CD4-positive, alpha-beta T cell (primary cell): ENCODE results near the gene SPECC1. TPM values are rescaled to one million over a fixed set of nuclear protein-coding genes. Genes with fewer than 3 reads are reported as not detected.

Experiments used
- ATAC-seq: fragments of 200-7000 bp; cut with Tn5 transposase; one replicate; pipeline ENCODE4 v1.10.0; 2022; ENCODE audit warnings: mild to moderate bottlenecking; ENCODE audit not compliant: poor library complexity
- CTCF ChIA-PET: fragments of 350-600 bp; sonication (Branson Sonifier 250); formaldehyde crosslinking; loops from one replicate; lab custom pipeline; 2021; ENCODE audit warnings: antibody characterized with exemption, inconsistent platforms; lab: Charles Lee
- POLR2A ChIA-PET: fragments of 350-600 bp; sonication (Branson Sonifier 250); formaldehyde crosslinking; loops from one replicate; lab custom pipeline; 2021; ENCODE audit warnings: antibody characterized with exemption, inconsistent platforms; lab: Charles Lee
- DNase-seq, 14 experiments: peaks; one replicate each; pipeline ENCODE4 v3.0.0-alpha.2; 2013 to 2020; ENCODE audit warnings: mixed read lengths in 2 of 14
- H3K27ac ChIP-seq, 2 donors: one replicate each; pipeline versions ENCODE4 v1.5.1 to v1.7.0; 2013; ENCODE audit warnings: low read length in 2 of 2, low read depth in 1 of 2, mild to moderate bottlenecking in 1 of 2
- H3K27me3 ChIP-seq, 2 experiments: 1 replicate in 1 of 2; 2 replicates in 1 of 2; pipeline versions ENCODE4 v1.6.1 to v1.7.0; 2013; ENCODE audit warnings: low read length in 2 of 2, control low read depth in 1 of 2, mild to moderate bottlenecking in 1 of 2, moderate library complexity in 1 of 2; ENCODE audit not compliant: insufficient read depth in 2 of 2, control insufficient read depth in 1 of 2
- H3K36me3 ChIP-seq: one replicate; pipeline ENCODE4 v1.6.1; 2013; ENCODE audit warnings: low read length, control low read depth; ENCODE audit not compliant: insufficient read depth
- H3K4me1 ChIP-seq: one replicate; pipeline ENCODE4 v1.6.1; 2013; ENCODE audit warnings: low read length, control low read depth; ENCODE audit not compliant: insufficient read depth
- H3K4me3 ChIP-seq: one replicate; pipeline ENCODE4 v1.5.1; 2013; ENCODE audit warnings: mild to moderate bottlenecking, low read length, moderate library complexity
- H3K9me3 ChIP-seq, 2 experiments: 1 replicate in 1 of 2; 2 replicates in 1 of 2; pipeline versions ENCODE4 v1.6.1 to v1.7.0; 2013; ENCODE audit warnings: low read length in 2 of 2, mild to moderate bottlenecking in 2 of 2, control low read depth in 1 of 2, moderate library complexity in 1 of 2; ENCODE audit not compliant: control insufficient read depth in 1 of 2, insufficient read depth in 1 of 2
- H3K27ac Mint-ChIP-seq: one replicate; pipeline ENCODE4 v1.8.0; 2020; ENCODE audit warnings: mixed read lengths
- H3K27me3 Mint-ChIP-seq: one replicate; pipeline ENCODE4 v1.8.0; 2021; ENCODE audit warnings: mixed read lengths
- H3K36me3 Mint-ChIP-seq: one replicate; pipeline ENCODE4 v1.8.0; 2021; ENCODE audit warnings: low read depth, mixed read lengths
- H3K4me1 Mint-ChIP-seq: one replicate; pipeline ENCODE4 v1.8.0; 2021; ENCODE audit warnings: low read depth, mixed read lengths
- H3K4me3 Mint-ChIP-seq: one replicate; pipeline ENCODE4 v1.8.0; 2020; ENCODE audit warnings: mild to moderate bottlenecking, mixed read lengths
- H3K9me3 Mint-ChIP-seq: one replicate; pipeline ENCODE4 v1.8.0; 2020; ENCODE audit warnings: mixed read lengths
- intact Hi-C, 2 experiments: fragments of 100-400 bp; cut with DNase I in 1 of 2; cut with micrococcal nuclease in 1 of 2; formaldehyde crosslinking; loops; one replicate each; pipeline versions ENCODE4 v1.15.1 to v1.9.0; 2023 to 2025; cut with DNase I, micrococcal nuclease
- total RNA-seq, 174 experiments: library from RNA in 2 of 174; stranded (reverse) in 2 of 174; gene quantifications; one replicate each; pipeline ENCODE4 v1.2.3 and lab custom pipeline; 2021 to 2026
- TF ChIP-seq, protein P1 (sequence below): fragments of 200-600 bp; IDR thresholded peaks from one replicate; pipeline ENCODE4 v1.8.0; 2022; ENCODE audit warnings: antibody characterized with exemption, mild to moderate bottlenecking

The SPECC1 gene
- total RNA-seq, 2 experiments from 2014 or later: 4.3 to 4.4 TPM

DNA sequence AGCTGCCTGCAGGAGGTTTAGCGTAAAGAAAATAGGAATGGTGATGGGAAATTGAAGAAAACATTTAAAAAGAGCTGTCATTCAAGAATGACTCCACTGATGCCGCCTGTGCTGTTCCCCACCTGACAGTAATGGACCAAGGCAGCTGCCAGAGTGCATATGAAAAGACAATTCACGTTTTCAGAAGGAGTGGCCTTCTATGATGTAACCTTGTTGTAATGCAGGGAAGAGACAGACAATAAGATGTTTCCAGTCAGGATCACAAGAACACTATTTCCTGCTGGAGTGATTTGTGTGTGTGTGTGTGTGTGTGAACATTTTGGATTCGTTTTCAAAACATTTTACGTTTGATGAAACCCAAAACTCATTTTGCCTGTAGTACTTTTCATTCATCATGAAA, 254.4 kb downstream of the SPECC1 start:
- Mint-ChIP-seq H3K4me1 (peaks cover 73% of the 10 kb centered on the region), H3K9me3 (no peaks in the 10 kb centered on the region), H3K4me3 (peak overlapping the region; percentile 25), H3K27me3 (no peaks in the 10 kb centered on the region), H3K36me3 (no peaks in the 10 kb centered on the region), H3K27ac (peak overlapping the region; percentile 83)
- Histone ChIP-seq H3K36me3 (no peaks in the 10 kb centered on the region), H3K27me3 (no peaks in the 10 kb centered on the region), H3K4me3 (no peak overlapping the region), H3K27ac (no peak overlapping the region), H3K9me3 (peaks cover 0 to 1% of the 10 kb centered on the region in 2 experiments), H3K4me1 (peaks cover 27% of the 10 kb centered on the region)
- no peak for ATAC-seq
- POLR2A ChIA-PET: interaction anchor here (0.8 kb wide), 1 partner anchor 13 kb away, joined by 5 read pairs; no protein-coding TSS in a partner anchor
- DNase-seq: no peak
- TF ChIP-seq, protein P1, sequence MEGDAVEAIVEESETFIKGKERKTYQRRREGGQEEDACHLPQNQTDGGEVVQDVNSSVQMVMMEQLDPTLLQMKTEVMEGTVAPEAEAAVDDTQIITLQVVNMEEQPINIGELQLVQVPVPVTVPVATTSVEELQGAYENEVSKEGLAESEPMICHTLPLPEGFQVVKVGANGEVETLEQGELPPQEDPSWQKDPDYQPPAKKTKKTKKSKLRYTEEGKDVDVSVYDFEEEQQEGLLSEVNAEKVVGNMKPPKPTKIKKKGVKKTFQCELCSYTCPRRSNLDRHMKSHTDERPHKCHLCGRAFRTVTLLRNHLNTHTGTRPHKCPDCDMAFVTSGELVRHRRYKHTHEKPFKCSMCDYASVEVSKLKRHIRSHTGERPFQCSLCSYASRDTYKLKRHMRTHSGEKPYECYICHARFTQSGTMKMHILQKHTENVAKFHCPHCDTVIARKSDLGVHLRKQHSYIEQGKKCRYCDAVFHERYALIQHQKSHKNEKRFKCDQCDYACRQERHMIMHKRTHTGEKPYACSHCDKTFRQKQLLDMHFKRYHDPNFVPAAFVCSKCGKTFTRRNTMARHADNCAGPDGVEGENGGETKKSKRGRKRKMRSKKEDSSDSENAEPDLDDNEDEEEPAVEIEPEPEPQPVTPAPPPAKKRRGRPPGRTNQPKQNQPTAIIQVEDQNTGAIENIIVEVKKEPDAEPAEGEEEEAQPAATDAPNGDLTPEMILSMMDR: no peak
- CTCF ChIA-PET: no interaction called here
- intact Hi-C loops: no loop called here

DNA sequence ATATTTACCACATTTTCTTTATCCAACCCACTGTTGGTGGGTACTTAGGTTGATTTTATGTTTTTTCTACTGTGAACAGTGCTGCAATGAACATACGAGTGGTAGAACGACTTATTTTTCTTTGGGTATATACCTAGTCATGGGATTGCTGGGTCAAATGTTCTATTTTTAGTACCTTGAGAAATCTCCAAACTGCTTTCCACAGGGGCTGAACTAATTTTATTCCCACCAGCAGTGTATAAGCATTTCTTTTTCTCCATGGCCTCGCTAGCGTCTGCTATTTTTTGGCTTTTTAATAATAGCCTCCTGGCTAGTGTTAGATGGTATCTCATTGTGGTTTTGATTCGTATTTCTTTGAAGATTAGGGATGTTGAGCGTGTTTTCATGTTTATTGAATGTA, 255.8 kb downstream of the SPECC1 start:
- peak overlapping the region; percentile 50 for H3K27ac Mint-ChIP-seq

DNA sequence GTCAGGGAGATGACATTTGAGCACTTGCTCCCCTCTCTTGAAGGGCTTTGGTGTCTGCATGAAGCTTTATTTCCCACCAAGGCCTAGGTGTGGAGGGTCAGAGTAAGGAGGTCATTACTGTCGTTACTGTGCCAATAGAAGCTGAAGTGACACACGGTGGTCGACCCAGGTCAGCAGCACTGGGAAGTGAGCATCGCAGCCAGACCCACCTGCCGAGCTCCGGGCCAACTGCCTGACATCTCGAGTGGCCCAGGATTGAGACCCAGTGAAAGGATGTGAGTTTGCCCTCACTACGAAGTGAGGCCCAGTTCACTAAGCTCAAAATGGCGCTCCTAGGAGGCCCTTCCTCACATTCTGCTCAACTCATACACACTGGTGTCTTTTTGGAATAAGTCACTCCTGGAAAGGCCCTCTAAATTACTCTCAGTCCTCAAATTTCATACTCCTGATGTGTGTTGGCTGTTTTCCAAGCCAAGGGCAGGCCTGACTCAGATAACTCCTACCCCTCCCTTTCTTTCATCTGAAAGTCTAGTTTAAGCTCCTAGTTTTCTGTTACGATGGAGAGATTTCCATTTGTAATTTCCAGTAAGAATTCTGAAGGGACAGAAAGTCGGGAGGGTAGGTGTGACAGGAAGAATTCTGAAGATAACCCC, 257.8 kb downstream of the SPECC1 start:
- Histone ChIP-seq H3K36me3 (no peaks in the 10 kb centered on the region), H3K9me3 (no peaks in the 10 kb centered on the region), H3K4me3 (no peak overlapping the region), H3K27me3 (no peaks in the 10 kb centered on the region), H3K27ac (no peak overlapping the region), H3K4me1 (peaks cover 51% of the 10 kb centered on the region)
- intact Hi-C loops: no loop called here
- POLR2A ChIA-PET: interaction anchor here (1.0 to 1.3 kb wide), 3 partner anchors 10 to 33 kb away, joined by 3 to 6 read pairs (median 5); no protein-coding TSS in a partner anchor
- CTCF ChIA-PET: interaction anchor here (1.3 kb wide), 1 partner anchor 9 kb away, joined by 3 read pairs; no protein-coding TSS in a partner anchor
- DNase-seq (no peak), ATAC-seq (no peak)
- Mint-ChIP-seq H3K9me3 (no peaks in the 10 kb centered on the region), H3K4me1 (peaks cover 92% of the 10 kb centered on the region), H3K36me3 (no peaks in the 10 kb centered on the region), H3K27me3 (no peaks in the 10 kb centered on the region), H3K4me3 (peak overlapping the region; percentile 42), H3K27ac (peak overlapping the region; percentile 74)
- TF ChIP-seq, protein P1: no peak

More for the DNA sequence above, 255.8 kb downstream of the SPECC1 start:
- DNase-seq (no peak), ATAC-seq (no peak)
- Histone ChIP-seq H3K27me3 (no peaks in the 10 kb centered on the region), H3K36me3 (no peaks in the 10 kb centered on the region), H3K9me3 (no peaks in the 10 kb centered on the region), H3K4me1 (peaks cover 41% of the 10 kb centered on the region), H3K4me3 (no peak overlapping the region), H3K27ac (no peak overlapping the region)
- Mint-ChIP-seq H3K4me1 (peaks cover 87% of the 10 kb centered on the region), H3K9me3 (no peaks in the 10 kb centered on the region), H3K4me3 (no peak overlapping the region), H3K27me3 (no peaks in the 10 kb centered on the region), H3K36me3 (no peaks in the 10 kb centered on the region)
- ChIA-PET POLR2A (no interaction called here), CTCF (no interaction called here)
- TF ChIP-seq, protein P1: no peak
- intact Hi-C loops: no loop called here
